ELR (cell line): ENCODE results near the gene FCAMR.

Source experiments
- DNase-seq: peaks from one replicate; pipeline ENCODE4 v3.0.0-alpha.2; 2015; ENCODE audit warnings: low read depth

Gene FCAMR

DNA sequence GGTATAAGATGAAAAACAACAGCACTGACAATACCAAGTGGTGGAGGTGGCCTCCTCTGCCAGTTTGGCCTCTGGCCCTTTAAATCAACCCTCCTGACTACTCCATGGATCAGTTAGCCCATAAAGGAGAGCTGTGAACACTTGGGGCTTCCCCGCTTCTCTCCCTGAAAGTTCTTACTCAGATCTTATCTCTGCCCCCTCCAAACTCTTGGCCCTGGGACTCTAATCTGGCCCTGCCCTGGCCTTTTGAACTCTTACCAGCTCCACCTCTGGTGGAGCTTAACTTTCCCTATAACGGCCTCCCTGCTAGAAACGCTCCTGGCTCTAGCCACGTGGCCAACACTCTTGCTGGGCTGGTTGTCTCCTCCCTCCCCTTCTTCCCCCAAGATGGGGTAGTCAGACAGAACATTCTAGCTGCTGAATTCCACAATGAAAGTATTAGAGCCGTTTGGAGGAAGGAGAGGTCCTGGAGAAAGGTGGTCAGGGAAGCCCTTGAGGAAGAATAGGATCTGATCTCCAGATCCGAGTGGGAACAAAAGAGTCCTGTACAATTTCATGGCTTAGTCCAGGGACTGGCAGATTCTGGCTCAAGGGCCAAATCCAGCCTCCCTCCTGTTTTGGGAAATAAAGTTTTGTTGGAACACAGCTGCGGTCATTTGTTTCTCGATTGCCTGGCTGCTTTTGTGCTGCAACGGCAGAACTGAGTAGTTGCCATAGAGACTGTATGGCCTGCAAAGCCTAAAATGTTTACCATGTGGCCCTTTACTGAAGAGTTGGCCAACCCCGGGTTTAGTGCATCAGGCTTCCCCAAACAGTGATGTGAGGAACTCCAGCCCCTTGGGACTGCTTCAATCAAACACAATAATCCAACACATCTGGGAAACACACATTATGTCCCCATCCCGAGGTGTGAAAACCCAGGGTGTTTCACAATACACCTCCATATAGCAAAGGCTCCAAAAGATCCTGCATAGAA, 14.5 kb downstream of the FCAMR start:
- no peak for DNase-seq

DNA sequence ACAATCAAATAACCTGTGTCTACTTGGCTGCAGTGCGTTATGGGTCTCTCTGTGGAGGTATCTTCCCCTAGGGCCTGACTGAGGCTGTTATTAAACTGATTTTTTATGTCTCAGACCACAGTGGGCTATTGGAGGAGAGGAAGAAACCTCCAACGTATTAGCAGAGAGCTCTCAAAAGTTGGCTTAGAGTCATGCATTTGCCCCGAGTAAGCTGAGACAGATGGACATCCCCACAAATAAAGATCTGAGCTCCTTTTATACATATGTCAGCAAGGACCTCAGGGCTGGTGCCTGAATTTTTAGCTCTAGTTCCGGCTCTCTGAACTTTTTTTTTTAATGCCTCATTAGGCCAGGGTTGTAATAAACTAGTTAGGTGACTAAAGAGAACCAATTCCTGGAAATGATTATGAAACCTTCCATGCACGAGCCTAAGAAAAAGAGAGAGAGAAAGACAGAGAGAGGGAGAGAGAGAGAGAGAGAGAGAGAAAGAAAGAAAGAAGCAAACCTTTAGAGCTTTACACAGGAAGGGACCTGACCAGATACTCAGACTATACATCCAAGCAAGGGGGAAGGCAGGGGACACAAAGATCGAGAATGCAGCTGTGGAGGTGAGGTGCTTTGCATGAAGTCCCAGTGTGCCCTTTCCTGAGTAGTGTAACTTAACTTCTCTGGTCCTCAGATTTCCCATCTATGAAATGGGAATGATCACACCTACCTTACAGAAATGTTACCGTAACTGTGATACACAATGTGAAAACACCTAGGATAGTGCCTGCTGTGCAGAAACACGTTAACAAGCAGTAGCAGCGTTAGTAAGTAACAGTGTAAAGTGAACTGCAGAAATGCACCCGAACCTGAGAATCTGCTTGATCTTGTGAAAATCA, 15.6 kb downstream of the FCAMR start:
- no peak for DNase-seq

GRCh38 chr1:206953626-206954025, 16.6 kb downstream of the FCAMR start:
- DNase-seq, result no peak

- DNase-seq, result no peak
Observed at GRCh38 chr1:206953126-206953525, 17.1 kb downstream of the FCAMR start.

GRCh38 chr1:206952171-206952570, 18.1 kb downstream of the FCAMR start:
- DNase-seq, result peak; percentile 6

DNA sequence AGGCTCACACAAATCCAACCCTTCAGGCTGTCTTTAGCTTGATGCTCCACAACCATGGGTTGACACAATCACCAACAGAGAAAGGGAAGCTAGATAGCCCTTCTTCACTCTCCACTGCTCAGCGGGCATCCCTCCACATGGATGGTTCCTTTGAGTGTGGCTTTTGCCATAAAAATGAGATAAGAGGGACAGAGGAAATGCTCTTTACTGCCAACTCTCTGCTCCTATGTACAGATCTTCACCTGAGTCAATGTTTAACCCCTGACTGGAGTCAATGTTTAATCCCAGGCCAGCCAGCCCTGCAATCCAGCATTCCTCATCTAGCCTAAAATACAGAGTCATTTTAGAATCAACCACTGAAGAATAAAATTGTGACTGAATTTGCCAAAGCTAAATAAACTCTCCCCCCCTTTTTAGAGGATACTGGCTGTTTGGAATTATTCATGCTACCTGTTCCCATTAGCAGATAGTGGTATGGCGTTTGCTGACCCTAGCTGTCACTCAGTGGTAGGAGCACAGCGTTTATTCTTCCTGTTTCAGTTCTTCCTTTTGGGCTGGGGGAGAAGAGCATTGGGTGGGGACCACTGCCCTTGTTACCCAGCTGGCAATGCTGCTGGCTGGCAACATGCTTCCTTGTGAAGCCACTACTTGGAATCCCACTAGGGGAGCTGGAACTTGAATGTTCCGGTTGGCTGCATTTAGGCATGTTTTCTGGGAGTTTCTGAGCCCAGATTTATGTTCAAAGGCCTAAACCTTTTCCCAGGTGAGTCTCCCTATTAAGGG, 18.8 kb downstream of the FCAMR start:
- DNase-seq, result no peak

- no peak for DNase-seq
Observed at GRCh38 chr1:206949641-206950040, 20.6 kb downstream of the FCAMR start.

GRCh38 chr1:206949208-206949607, 21.1 kb downstream of the FCAMR start:
- DNase-seq, result no peak

- no peak for DNase-seq
Observed at GRCh38 chr1:206947255-206947654, 23.0 kb downstream of the FCAMR start.

DNA sequence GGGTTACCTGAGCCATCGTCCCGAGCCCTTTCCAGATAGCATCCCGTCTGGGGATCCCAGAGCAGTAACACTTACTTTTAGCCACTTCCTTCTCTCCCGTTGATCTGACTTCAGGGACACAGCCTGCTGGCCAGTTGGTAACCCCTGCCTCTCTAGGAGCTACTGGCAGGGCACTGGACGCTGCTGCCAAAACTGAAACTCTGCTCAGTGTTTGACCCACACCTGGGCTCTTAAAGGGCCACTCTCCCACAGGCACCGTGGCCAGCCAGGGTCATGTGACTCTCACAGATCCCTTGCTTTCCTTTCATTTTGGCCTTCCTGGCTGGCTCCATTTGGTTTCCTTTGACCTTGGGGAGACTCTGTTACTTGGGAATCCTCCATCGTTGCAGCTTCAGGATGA, 24.0 kb downstream of the FCAMR start, which contains the start of gene PIGR:
Gene PIGR, minus strand, starts transcription at position 206 of the 400 bp plus-strand sequence. CDS start 5,935 bp downstream, outside the sequence.
- DNase-seq, result no peak

DNA sequence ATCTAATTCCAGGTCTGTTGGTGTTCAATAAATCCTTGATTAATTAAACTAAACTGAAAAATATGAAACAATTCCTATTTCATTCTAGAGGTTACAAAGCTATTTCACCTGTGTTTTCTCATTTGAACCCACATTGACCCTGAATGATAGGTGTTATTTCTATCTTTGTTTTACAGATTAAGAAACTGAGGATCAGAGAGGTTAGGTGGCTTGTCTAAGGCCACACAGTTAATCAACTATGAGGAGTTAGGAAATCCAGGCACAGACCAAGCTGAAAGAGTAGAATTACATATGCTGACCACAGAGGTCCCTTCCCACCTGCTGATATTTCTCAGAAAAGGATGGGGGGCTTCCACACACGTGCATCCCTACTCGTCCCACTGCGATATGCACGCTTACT, 24.5 kb downstream of the FCAMR start:
- no peak for DNase-seq

GRCh38 chr1:206944703-206945102, 25.6 kb downstream of the FCAMR start:
- DNase-seq, result no peak

DNA sequence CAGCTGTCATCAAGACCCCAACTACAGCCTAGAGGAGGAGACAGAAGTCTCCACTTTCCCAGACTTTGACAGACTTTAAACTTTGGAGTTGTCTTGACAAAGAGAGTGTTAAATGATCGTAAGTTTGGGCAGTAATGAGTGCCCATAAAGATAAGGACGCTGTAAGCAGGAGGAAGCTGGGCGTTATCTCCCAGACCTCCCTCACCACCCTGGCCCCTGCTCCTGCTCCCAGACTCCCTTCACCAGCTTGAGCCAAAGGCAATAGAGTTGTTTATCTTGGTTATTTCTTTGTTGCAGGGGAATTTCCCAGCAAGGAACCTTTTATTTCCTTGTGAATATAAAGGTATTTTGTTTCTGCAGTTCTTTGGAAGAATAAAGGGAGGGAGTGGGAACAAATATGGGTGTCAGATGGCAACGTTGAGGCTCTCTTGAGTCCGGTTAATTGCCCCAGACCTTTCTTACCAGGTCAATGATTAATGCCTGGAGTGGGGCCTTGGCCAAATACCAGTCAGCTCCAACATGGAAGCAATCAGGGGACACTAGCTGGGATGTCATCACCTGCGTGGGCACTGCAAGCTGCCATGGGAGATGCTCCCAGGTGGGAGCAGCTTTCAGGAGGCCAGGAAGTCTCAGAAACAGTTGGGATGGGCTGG, 28.4 kb downstream of the FCAMR start:
- DNase-seq, result no peak

DNA sequence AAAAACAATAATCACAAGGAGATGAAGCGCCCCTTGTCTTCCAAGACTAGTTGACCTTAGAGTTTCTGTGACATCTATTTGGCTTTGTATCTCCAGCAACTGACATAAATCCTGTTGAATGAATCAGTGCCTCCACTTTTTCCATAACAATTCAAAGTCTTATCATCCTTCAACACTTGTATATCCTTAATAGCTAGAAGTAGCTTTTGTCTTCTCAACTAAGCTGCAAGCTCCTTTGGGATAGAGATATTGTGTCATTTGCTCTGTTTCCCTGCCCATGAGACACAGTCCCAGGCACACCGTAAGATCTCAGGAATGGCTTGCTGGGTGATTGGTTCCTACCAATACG, 29.7 kb downstream of the FCAMR start:
- no peak for DNase-seq

GRCh38 chr1:206939841-206940587, 30.2 kb downstream of the FCAMR start:
- DNase-seq, result no peak

GRCh38 chr1:206939131-206939530, 31.1 kb downstream of the FCAMR start:
- DNase-seq, result no peak

GRCh38 chr1:206937425-206937824, 32.8 kb downstream of the FCAMR start:
- no peak for DNase-seq

- peak; percentile 47 for DNase-seq
Observed at GRCh38 chr1:206935491-206936067, 34.7 kb downstream of the FCAMR start.

GRCh38 chr1:206933333-206933945, 36.8 kb downstream of the FCAMR start:
- peak; percentile 47 for DNase-seq

DNA sequence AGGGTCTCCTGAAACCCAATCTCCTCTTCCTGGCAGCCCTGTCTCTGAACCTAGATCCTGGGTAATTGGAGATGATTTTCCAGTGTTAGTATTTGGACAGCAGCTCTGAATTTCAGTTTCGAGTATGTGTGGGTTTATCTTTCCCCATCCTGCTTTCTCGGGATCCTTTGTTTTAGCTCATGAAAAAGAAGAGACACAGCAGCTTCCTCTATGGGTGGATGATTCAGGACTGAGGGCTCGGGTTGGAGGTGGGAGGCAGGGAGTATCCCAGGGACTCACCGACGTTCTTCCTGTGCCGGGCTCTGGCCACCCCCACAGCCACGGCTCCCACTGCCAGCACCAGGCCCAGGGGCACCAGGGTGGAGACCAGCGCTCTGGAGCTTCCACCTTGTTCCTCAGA, 38.1 kb downstream of the FCAMR start:
- DNase-seq, result no peak
